ENCODE measurements around the gene ATRIP. TPM values are rescaled to one million over a fixed set of nuclear protein-coding genes. Genes with fewer than 3 reads are reported as not detected.
"Not testable (repeated sequence)": the region's sequence is repeated elsewhere in the genome, so short reads cannot be mapped to it uniquely, and the experiment has no call there.

The ATRIP gene
- total and polyA plus RNA-seq, 3 experiments from 2014 or later: 13.4 to 22.8 (median 22.1) TPM

DNA sequence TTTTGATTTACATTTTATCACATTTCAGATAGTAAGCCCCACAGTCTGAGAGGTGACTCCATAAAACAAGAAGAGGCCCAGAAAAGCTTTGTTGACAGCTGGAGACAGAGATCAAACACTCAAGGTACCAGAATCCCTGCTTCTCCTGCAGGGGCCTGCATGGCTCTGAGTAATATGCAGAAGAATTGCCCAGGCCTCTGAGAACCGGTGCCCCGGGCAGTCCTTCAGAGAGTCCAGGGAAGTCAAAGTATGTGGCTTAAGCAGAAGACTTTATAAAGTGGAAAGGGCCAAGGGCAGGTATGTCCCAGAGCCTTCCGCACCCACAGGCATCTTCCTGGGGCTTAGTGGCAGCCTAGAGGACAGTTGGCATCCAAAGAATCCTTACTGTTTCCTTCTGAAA, 12.8 kb downstream of the ATRIP start:
- POLR2A ChIA-PET: interaction anchor here (0.6 kb wide), 1 partner anchor 30 kb away, joined by 5 read pairs; no protein-coding TSS in a partner anchor
- Histone ChIP-seq H3K4me1 (ENCODE audit: insufficient read depth, low read length) (no peaks in the 10 kb centered on the region), H3K9me3 (ENCODE audit: low read length) (no peaks in the 10 kb centered on the region), H3K36me3 (ENCODE audit: insufficient read depth, low read length) (peaks cover 28% of the 10 kb centered on the region), H3K27me3 (ENCODE audit: insufficient read depth, low read length, poor library complexity, severe bottlenecking) (no peaks in the 10 kb centered on the region), H3K27ac (ENCODE audit: low read depth, low read length) (no peak overlapping the region), H3K4me3 (ENCODE audit: low read length) (no peak overlapping the region)
- no peak overlapping the region for H3K4me3 Mint-ChIP-seq
- CTCF ChIA-PET: interaction anchor here (4.3 kb wide), 1 partner anchor 23 kb away, joined by 29 read pairs; no protein-coding TSS in a partner anchor
- H3K27me3 Mint-ChIP-seq: no peaks in the 10 kb centered on the region
- DNase-seq: no peak
- no peaks in the 10 kb centered on the region for H3K9me3 Mint-ChIP-seq
- peaks cover 0 to 55% (median 5%) of the 10 kb centered on the region in 3 donors for H3K36me3 Mint-ChIP-seq
- H3K27ac Mint-ChIP-seq: no peak overlapping the region
- peaks cover 0 to 10% (median 6%) of the 10 kb centered on the region in 3 donors for H3K4me1 Mint-ChIP-seq

GRCh38 chr3:48459773-48460516, 13.4 kb downstream of the ATRIP start:
- H3K27ac ChIP-seq (ENCODE audit: low read depth, low read length): no peak overlapping the region
- no peaks in the 10 kb centered on the region for H3K9me3 ChIP-seq (ENCODE audit: low read length)
- H3K36me3 ChIP-seq (ENCODE audit: insufficient read depth, low read length): peaks cover 31% of the 10 kb centered on the region
- peaks cover 0 to 49% (median 3%) of the 10 kb centered on the region in 3 donors for H3K36me3 Mint-ChIP-seq
- CTCF ChIA-PET: interaction anchor here (3.4 to 4.3 kb wide), 2 partner anchors 24 kb away, joined by 11 to 29 read pairs; no protein-coding TSS in a partner anchor
- H3K4me1 ChIP-seq (ENCODE audit: insufficient read depth, low read length): peaks cover under 1% of the 10 kb centered on the region
- H3K9me3 Mint-ChIP-seq: no peaks in the 10 kb centered on the region
- H3K4me1 Mint-ChIP-seq: peaks cover 0 to 10% (median 6%) of the 10 kb centered on the region in 3 donors
- H3K27me3 Mint-ChIP-seq: no peaks in the 10 kb centered on the region
- POLR2A ChIA-PET: interaction anchor here (0.5 to 0.6 kb wide), 2 partner anchors 29 to 205 kb away, joined by 5 to 6 read pairs; no protein-coding TSS in a partner anchor
- H3K4me3 Mint-ChIP-seq: no peak overlapping the region
- no peaks in the 10 kb centered on the region for H3K27me3 ChIP-seq (ENCODE audit: insufficient read depth, low read length, poor library complexity, severe bottlenecking)
- no peak overlapping the region for H3K4me3 ChIP-seq (ENCODE audit: low read length)
- DNase-seq: no peak
- H3K27ac Mint-ChIP-seq: peak overlapping the region in 1 of 8 donors; percentile 38

DNA sequence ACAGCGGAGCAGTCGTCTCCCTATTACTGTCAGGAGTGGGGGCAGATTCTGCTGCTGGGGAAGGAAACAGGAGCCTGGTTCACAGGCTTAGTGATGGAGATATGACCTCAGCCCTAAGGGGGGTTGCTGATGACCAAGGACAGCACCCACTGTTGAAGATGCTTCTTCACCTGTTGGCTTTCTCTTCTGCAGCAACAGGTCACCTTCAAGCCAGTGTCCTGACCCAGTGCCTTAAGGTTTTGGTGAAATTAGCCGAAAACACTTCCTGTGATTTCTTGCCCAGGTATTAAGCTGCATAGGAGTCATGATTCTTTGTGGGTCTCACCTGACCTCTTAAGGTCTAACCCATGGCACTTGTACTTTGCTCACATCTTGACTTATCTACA, 14.0 kb downstream of the ATRIP start:
- H3K27ac ChIP-seq (ENCODE audit: low read depth, low read length): no peak overlapping the region
- Mint-ChIP-seq H3K4me3 (no peak overlapping the region), H3K36me3 (peaks cover 0 to 44% (median 2%) of the 10 kb centered on the region in 3 donors), H3K27ac (peak overlapping the region in 5 of 8 donors; percentile 8 to 74 (median 58)), H3K4me1 (peaks cover 2 to 16% (median 11%) of the 10 kb centered on the region in 3 donors), H3K9me3 (no peaks in the 10 kb centered on the region), H3K27me3 (no peaks in the 10 kb centered on the region)
- ChIA-PET CTCF (interaction anchor here (3.4 kb wide), 1 partner anchor 25 kb away, joined by 11 read pairs; no protein-coding TSS in a partner anchor), POLR2A (no interaction called here)
- no peaks in the 10 kb centered on the region for H3K9me3 ChIP-seq (ENCODE audit: low read length)
- peaks cover 6% of the 10 kb centered on the region for H3K4me1 ChIP-seq (ENCODE audit: insufficient read depth, low read length)
- DNase-seq: no peak
- H3K36me3 ChIP-seq (ENCODE audit: insufficient read depth, low read length): peaks cover 31% of the 10 kb centered on the region
- no peak overlapping the region for H3K4me3 ChIP-seq (ENCODE audit: low read length)
- H3K27me3 ChIP-seq (ENCODE audit: insufficient read depth, low read length, poor library complexity, severe bottlenecking): no peaks in the 10 kb centered on the region

GRCh38 chr3:48461767-48462166, 15.2 kb downstream of the ATRIP start:
- not testable (repeated sequence) for H3K27ac ChIP-seq (ENCODE audit: low read depth, low read length); H3K9me3 Mint-ChIP-seq; DNase-seq; H3K27me3 Mint-ChIP-seq; H3K4me3 ChIP-seq (ENCODE audit: low read length); H3K9me3 ChIP-seq (ENCODE audit: low read length); H3K27ac Mint-ChIP-seq; H3K4me3 Mint-ChIP-seq; H3K27me3 ChIP-seq (ENCODE audit: insufficient read depth, low read length, poor library complexity, severe bottlenecking)
- Histone ChIP-seq H3K36me3 (ENCODE audit: insufficient read depth, low read length) (peaks cover 31% of the 10 kb centered on the region), H3K4me1 (ENCODE audit: insufficient read depth, low read length) (peaks cover 14% of the 10 kb centered on the region)
- ChIA-PET CTCF (interaction anchor here (0.9 to 3.4 kb wide), 3 partner anchors 15 to 45 kb away, joined by 4 to 11 read pairs (median 8); partner anchors contain the start of gene ATRIP), POLR2A (interaction anchor here (0.6 kb wide), 1 partner anchor 45 kb away, joined by 3 read pairs; no protein-coding TSS in a partner anchor)
- Mint-ChIP-seq H3K36me3 (peaks cover 0 to 49% (median 2%) of the 10 kb centered on the region in 3 donors), H3K4me1 (peaks cover 10 to 29% (median 24%) of the 10 kb centered on the region in 3 donors)

- Mint-ChIP-seq H3K27ac (peak overlapping the region in 6 of 8 donors; percentile 9 to 72 (median 46)), H3K27me3 (no peaks in the 10 kb centered on the region), H3K4me1 (peaks cover 27 to 45% (median 42%) of the 10 kb centered on the region in 3 donors), H3K9me3 (no peaks in the 10 kb centered on the region), H3K36me3 (peaks cover 0 to 56% (median 2%) of the 10 kb centered on the region in 3 donors), H3K4me3 (peak overlapping the region in 1 of 7 donors; percentile 40)
- Histone ChIP-seq H3K9me3 (ENCODE audit: low read length) (no peaks in the 10 kb centered on the region), H3K27me3 (ENCODE audit: insufficient read depth, low read length, poor library complexity, severe bottlenecking) (no peaks in the 10 kb centered on the region), H3K36me3 (ENCODE audit: insufficient read depth, low read length) (peaks cover 36% of the 10 kb centered on the region), H3K4me3 (ENCODE audit: low read length) (no peak overlapping the region), H3K4me1 (ENCODE audit: insufficient read depth, low read length) (peaks cover 34% of the 10 kb centered on the region), H3K27ac (ENCODE audit: low read depth, low read length) (no peak overlapping the region)
- ChIA-PET CTCF (interaction anchor here (0.7 to 3.4 kb wide), 3 partner anchors 28 to 85 kb away, joined by 3 to 11 read pairs (median 4); no protein-coding TSS in a partner anchor), POLR2A (no interaction called here)
- DNase-seq: no peak
Observed at GRCh38 chr3:48463703-48464102, 17.2 kb downstream of the ATRIP start.

DNA sequence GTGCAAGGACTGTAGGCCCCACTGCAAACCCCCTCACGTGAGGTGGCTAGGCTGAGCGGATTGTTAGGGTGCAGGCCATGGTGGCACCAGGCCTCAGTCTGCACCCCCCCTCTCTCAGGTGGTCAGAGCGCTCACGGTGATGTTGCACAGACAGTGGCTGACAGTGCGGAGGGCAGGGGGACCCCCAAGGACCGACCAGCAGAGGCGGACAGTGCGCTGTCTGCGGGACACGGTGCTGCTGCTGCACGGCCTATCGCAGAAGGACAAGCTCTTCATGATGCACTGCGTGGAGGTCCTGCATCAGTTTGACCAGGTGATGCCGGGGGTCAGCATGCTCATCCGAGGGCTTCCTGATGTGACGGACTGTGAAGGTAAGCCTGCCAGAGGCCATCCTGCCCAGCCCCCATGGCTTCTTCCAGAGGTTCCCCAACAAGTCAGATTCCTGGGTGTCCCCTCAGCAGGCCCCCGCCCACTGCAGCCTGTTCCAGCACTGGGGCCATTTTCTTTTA, 18.2 kb downstream of the ATRIP start:
- peaks cover 37% of the 10 kb centered on the region for H3K36me3 ChIP-seq (ENCODE audit: insufficient read depth, low read length)
- Mint-ChIP-seq H3K27ac (peak overlapping the region in 6 of 8 donors; percentile 96 to 99 (median 98)), H3K4me3 (peak overlapping the region in 2 of 7 donors; percentile 68 to 73), H3K9me3 (no peaks in the 10 kb centered on the region), H3K4me1 (peaks cover 37 to 56% (median 53%) of the 10 kb centered on the region in 3 donors), H3K36me3 (peaks cover 0 to 57% (median 9%) of the 10 kb centered on the region in 3 donors), H3K27me3 (no peaks in the 10 kb centered on the region)
- no peaks in the 10 kb centered on the region for H3K9me3 ChIP-seq (ENCODE audit: low read length)
- ChIA-PET CTCF (no interaction called here), POLR2A (no interaction called here)
- DNase-seq: no peak
- no peak overlapping the region for H3K27ac ChIP-seq (ENCODE audit: low read depth, low read length)
- H3K4me1 ChIP-seq (ENCODE audit: insufficient read depth, low read length): peaks cover 44% of the 10 kb centered on the region
- no peaks in the 10 kb centered on the region for H3K27me3 ChIP-seq (ENCODE audit: insufficient read depth, low read length, poor library complexity, severe bottlenecking)
- H3K4me3 ChIP-seq (ENCODE audit: low read length): no peak overlapping the region

DNA sequence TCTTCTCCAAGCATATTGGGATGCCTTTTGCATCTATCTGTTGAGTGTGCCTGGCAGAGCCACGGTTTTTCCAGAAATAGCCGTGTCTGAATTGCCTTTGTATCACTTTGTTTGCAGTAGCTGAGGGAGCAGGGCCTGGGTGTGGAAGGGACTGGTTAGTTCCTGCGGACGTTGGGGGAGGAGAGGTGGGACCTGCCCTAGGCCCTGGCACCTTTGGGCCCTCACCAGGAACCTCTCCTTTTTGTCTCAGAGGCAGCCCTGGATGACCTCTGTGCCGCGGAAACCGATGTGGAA, 18.6 kb downstream of the ATRIP start:
- Mint-ChIP-seq H3K36me3 (peaks cover 0 to 56% (median 11%) of the 10 kb centered on the region in 3 donors), H3K4me1 (peaks cover 41 to 60% (median 57%) of the 10 kb centered on the region in 3 donors), H3K27me3 (no peaks in the 10 kb centered on the region), H3K9me3 (no peaks in the 10 kb centered on the region), H3K4me3 (peak overlapping the region; percentile 68 to 91 (median 88)), H3K27ac (peak overlapping the region; percentile 96 to 99 (median 97))
- Histone ChIP-seq H3K27me3 (ENCODE audit: insufficient read depth, low read length, poor library complexity, severe bottlenecking) (no peaks in the 10 kb centered on the region), H3K36me3 (ENCODE audit: insufficient read depth, low read length) (peaks cover 37% of the 10 kb centered on the region), H3K27ac (ENCODE audit: low read depth, low read length) (peak overlapping the region; percentile 89), H3K9me3 (ENCODE audit: low read length) (no peaks in the 10 kb centered on the region), H3K4me1 (ENCODE audit: insufficient read depth, low read length) (peaks cover 49% of the 10 kb centered on the region), H3K4me3 (ENCODE audit: low read length) (no peak overlapping the region)
- ChIA-PET CTCF (interaction anchor here (1.9 to 2.2 kb wide), 3 partner anchors 14 to 64 kb away, joined by 5 to 15 read pairs (median 8); no protein-coding TSS in a partner anchor), POLR2A (no interaction called here)
- DNase-seq: no peak

Data from CD8-positive, alpha-beta memory T cell (primary cell).